Calu3 (cell line): ENCODE results near the gene AKAP7. TPM values are rescaled to one million over a fixed set of nuclear protein-coding genes. Genes with fewer than 3 reads are reported as not detected.

Experiments
- BruUV-seq: library from RNA; stranded (reverse); fragments of 400-500 nt; replicated peaks from 2 replicates; lab custom pipeline; 2021; lab: Mats Ljungman, UMichigan
- CTCF ChIA-PET: fragments of 300-600 bp; sonication (Branson Sonifier 250); formaldehyde crosslinking; loops from one replicate; lab custom pipeline; 2022; ENCODE audit warnings: antibody characterized with exemption; lab: Charles Lee
- DNase-seq: peaks from one replicate; pipeline ENCODE4 v3.0.0; 2022
- H3K27ac Mint-ChIP-seq: one replicate; pipeline ENCODE4 v1.8.0; 2022; ENCODE audit warnings: mixed read lengths; ENCODE audit not compliant: unreplicated experiment
- H3K27me3 Mint-ChIP-seq: one replicate; pipeline ENCODE4 v1.8.0; 2022; ENCODE audit warnings: mixed read lengths; ENCODE audit not compliant: unreplicated experiment
- H3K36me3 Mint-ChIP-seq: one replicate; pipeline ENCODE4 v1.8.0; 2022; ENCODE audit warnings: mild to moderate bottlenecking, moderate library complexity, mixed read lengths; ENCODE audit not compliant: insufficient read depth, unreplicated experiment
- H3K4me1 Mint-ChIP-seq: one replicate; pipeline ENCODE4 v1.8.0; 2022; ENCODE audit warnings: mild to moderate bottlenecking, low read depth, mixed read lengths; ENCODE audit not compliant: unreplicated experiment
- H3K4me3 Mint-ChIP-seq: one replicate; pipeline ENCODE4 v1.8.0; 2022; ENCODE audit warnings: mild to moderate bottlenecking, low read depth, moderate library complexity, mixed read lengths; ENCODE audit not compliant: unreplicated experiment
- H3K9me3 Mint-ChIP-seq: one replicate; pipeline ENCODE4 v1.8.0; 2022; ENCODE audit warnings: low read depth, mixed read lengths; ENCODE audit not compliant: unreplicated experiment
- CTCF ChIP-seq: fragments of 200-600 bp; IDR thresholded peaks from one replicate; pipeline ENCODE4 v1.8.0; 2022; ENCODE audit warnings: antibody characterized with exemption; ENCODE audit not compliant: unreplicated experiment
- intact Hi-C: fragments of 100-400 bp; cut with micrococcal nuclease; formaldehyde crosslinking; loops from one replicate; pipeline ENCODE4 v1.10.0; 2022; ENCODE audit not compliant: unreplicated experiment
- total RNA-seq: library from RNA; stranded (reverse); gene quantifications from 2 replicates; pipeline ENCODE4 v1.2.3, GENCODE V29; 2022

The AKAP7 gene
- total RNA-seq, 1 experiment from 2014 or later = 7.7 TPM

GRCh38 chr6:131269565-131270391 lies 134.5 kb downstream of the AKAP7 start:
- Mint-ChIP-seq H3K36me3 (no peaks in the 10 kb centered on the region), H3K9me3 (no peaks in the 10 kb centered on the region), H3K4me3 (no peak overlapping the region), H3K27ac (no peak overlapping the region), H3K27me3 (no peaks in the 10 kb centered on the region), H3K4me1 (no peaks in the 10 kb centered on the region)
- no peak for TF ChIP-seq CTCF
- DNase-seq = no peak
- intact Hi-C loops = no loop called here
- CTCF ChIA-PET = no interaction called here
- no TSS peak for BruUV-seq

GRCh38 chr6:131270534-131270933 lies 135.3 kb downstream of the AKAP7 start:
- no peak for DNase-seq
- no peaks in the 10 kb centered on the region for H3K36me3 Mint-ChIP-seq
- no peak overlapping the region for H3K4me3 Mint-ChIP-seq
- no peak for TF ChIP-seq CTCF
- H3K27ac Mint-ChIP-seq = no peak overlapping the region
- CTCF ChIA-PET = no interaction called here
- no peaks in the 10 kb centered on the region for H3K4me1 Mint-ChIP-seq
- H3K9me3 Mint-ChIP-seq = no peaks in the 10 kb centered on the region
- BruUV-seq = no TSS peak
- intact Hi-C loops = no loop called here
- H3K27me3 Mint-ChIP-seq = no peaks in the 10 kb centered on the region

GRCh38 chr6:131275273-131275672 lies 140.0 kb downstream of the AKAP7 start:
- Mint-ChIP-seq H3K9me3 (no peaks in the 10 kb centered on the region), H3K36me3 (no peaks in the 10 kb centered on the region), H3K4me3 (no peak overlapping the region), H3K27me3 (no peaks in the 10 kb centered on the region), H3K27ac (no peak overlapping the region), H3K4me1 (no peaks in the 10 kb centered on the region)
- CTCF ChIA-PET = no interaction called here
- BruUV-seq = no TSS peak
- no peak for DNase-seq
- intact Hi-C loops = no loop called here
- TF ChIP-seq CTCF = no peak

GRCh38 chr6:131277591-131277990 lies 142.3 kb downstream of the AKAP7 start:
- no TSS peak for BruUV-seq
- intact Hi-C loops = no loop called here
- H3K9me3 Mint-ChIP-seq = no peaks in the 10 kb centered on the region
- CTCF ChIA-PET = no interaction called here
- no peak overlapping the region for H3K4me3 Mint-ChIP-seq
- no peaks in the 10 kb centered on the region for H3K36me3 Mint-ChIP-seq
- H3K27me3 Mint-ChIP-seq = no peaks in the 10 kb centered on the region
- no peak for TF ChIP-seq CTCF
- H3K27ac Mint-ChIP-seq = no peak overlapping the region
- H3K4me1 Mint-ChIP-seq = no peaks in the 10 kb centered on the region
- no peak for DNase-seq
